GM12874 (cell line): ENCODE data around the gene TRIM10.

Experiments
- TF ChIP-seq, protein P1 (sequence below): IDR thresholded peaks from 2 replicates; pipeline ENCODE4 v1.5.1; 2011; ENCODE audit warnings: low read depth, mild to moderate bottlenecking, control low read depth, low read length, moderate library complexity; ENCODE audit not compliant: insufficient read depth

The TRIM10 gene

DNA sequence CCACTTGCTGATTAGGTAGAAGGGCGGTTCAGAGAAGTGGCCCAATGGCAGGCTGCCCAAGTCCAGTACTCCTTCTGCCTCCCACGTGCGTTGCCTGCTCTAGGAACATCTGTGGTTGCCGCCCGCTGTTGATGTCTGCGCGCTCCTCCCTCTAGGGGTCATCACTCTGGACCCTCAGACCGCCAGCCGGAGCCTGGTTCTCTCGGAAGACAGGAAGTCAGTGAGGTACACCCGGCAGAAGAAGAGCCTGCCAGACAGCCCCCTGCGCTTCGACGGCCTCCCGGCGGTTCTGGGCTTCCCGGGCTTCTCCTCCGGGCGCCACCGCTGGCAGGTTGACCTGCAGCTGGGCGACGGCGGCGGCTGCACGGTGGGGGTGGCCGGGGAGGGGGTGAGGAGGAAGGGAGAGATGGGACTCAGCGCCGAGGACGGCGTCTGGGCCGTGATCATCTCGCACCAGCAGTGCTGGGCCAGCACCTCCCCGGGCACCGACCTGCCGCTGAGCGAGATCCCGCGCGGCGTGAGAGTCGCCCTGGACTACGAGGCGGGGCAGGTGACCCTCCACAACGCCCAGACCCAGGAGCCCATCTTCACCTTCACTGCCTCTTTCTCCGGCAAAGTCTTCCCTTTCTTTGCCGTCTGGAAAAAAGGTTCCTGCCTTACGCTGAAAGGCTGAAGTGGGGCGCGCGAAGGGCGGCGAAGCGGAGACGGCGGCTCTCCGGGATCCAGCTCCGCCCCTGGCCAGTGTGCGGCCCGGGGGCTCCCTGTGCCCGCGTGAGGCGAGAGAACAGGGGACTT lies 10.9 kb upstream of the TRIM10 start:
- TF ChIP-seq, protein P1, sequence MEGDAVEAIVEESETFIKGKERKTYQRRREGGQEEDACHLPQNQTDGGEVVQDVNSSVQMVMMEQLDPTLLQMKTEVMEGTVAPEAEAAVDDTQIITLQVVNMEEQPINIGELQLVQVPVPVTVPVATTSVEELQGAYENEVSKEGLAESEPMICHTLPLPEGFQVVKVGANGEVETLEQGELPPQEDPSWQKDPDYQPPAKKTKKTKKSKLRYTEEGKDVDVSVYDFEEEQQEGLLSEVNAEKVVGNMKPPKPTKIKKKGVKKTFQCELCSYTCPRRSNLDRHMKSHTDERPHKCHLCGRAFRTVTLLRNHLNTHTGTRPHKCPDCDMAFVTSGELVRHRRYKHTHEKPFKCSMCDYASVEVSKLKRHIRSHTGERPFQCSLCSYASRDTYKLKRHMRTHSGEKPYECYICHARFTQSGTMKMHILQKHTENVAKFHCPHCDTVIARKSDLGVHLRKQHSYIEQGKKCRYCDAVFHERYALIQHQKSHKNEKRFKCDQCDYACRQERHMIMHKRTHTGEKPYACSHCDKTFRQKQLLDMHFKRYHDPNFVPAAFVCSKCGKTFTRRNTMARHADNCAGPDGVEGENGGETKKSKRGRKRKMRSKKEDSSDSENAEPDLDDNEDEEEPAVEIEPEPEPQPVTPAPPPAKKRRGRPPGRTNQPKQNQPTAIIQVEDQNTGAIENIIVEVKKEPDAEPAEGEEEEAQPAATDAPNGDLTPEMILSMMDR = no peak

DNA sequence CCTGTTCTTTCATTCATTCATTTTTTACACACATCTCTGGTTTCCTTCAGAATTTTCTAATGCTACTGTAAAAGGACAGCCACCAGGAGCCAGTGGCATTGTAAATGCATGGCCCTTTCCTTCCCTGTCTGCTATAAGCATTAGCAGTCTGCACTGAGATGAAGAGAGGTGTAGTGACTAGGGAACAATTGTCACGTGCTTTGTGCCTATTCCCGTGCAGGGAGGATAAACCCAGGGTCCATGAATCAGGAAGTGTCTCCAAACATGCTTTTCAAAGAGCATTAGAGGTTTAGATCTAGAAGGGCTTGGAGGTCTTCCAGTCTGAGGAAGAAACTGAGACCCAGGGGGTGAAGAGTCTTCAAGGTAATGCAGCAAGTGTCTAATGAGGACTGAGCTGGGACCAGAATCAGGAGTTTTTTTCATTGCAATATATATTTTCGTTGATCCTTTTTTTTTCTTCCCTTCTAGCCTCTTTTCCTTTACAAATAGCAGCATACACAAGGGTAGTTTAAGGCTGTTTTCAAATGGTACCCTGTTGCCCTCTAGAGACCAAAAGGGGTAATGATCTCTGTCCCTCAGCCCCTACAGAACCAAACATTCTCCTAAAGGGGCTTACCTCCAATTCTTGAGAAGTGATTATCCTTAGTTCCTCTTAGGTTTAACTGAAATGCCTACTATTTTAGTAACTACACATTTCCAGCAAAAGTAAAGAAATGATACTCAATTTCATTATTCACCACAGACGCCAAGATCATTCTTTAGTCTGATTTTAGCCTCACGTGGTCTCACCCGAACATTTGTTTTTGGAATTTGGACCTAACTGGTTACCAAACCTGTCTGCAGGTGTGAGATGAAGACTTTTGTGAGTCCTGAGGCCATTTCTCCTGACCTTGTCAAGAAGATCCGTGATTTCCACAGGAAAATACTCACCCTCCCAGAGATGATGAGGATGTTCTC lies 8.9 kb upstream of the TRIM10 start:
- TF ChIP-seq, protein P1 = peak; percentile 74

DNA sequence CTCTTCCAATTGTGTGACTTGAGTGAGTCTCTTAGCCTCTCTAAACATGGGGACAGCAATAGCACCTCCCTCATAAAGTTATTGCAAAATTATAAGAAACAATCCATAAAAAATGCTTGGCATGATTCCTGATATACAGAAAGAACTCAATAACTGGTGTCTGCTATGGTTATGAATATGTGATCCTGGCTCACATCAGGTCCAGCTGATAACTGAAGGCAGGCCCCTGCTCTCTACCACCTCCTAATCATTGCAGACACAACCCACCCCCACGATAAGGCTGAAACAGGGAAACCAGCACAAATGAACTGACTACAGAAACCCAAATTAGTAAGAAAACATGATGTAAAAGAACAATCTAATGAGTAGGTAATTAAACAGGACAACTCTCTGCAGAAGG lies 7.7 kb upstream of the TRIM10 start:
- TF ChIP-seq, protein P1 = no peak

DNA sequence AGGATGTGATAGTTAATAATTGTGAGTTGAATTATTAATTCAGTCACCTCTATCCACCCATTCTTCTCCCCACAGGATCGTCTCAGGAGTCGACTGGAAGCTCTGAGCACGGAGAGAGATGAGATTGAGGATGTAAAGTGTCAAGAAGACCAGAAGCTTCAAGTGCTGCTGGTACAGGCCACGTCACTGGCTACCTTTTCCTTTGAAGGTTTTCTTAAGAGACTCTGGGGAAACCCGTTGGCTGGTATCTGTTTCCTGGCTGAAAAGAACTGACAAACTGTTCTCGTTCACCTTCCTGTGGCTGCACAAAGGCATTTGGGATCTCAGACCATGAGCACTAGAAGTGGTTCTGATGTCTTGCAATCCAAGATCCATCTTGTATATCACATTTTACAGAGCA lies 6.1 kb upstream of the TRIM10 start:
- TF ChIP-seq, protein P1 = no peak

DNA sequence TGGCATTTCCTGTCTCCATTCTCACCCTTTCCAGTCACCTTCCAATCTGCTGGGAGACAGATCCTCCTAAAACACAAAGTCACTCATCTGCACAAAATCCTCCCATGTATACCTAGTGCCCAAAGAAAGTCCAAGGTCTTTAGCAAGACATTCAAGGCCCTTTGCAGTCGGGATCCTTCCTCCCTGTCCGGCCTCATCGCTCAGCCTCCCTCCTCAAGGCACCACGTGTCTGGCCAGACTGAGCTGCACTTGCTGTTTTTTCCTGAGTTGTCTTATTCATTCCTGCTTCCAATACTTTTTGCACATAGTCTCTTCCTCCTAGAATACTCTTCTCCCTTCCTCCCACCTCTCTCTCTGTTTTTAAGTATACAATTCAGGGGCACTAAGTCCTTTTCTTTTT lies 3.7 kb upstream of the TRIM10 start:
- TF ChIP-seq, protein P1 = no peak

DNA sequence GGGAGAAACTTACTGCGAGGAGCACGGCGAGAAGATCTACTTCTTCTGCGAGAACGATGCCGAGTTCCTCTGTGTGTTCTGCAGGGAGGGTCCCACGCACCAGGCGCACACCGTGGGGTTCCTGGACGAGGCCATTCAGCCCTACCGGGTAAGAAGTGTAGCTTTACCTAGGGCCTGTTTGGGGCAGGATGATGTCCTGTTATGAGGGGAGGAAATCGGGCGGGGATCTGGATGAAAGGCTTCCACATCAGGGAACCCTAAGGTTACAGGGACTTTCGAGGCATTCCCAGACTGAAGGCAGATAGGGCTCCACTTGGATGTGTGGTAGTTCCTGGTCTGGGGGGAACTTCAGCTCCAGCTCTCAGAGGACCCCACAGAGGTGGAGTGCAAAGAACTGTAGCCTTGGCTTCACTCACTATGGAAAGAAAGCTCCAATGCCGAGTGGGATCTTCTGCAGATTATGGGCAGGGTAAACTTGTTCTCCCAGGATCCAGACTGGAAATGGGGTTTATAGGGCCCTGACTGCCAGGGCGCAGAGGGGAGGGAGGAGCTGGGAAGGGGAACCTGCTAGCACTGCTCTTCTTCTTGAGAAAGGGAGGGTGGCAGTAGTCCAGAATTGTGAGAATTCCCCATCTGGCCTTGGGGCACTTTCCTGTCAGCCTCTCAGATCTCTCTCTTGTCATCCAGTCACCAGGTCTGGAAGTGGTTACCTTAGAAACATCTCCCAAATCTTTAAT lies 3.1 kb upstream of the TRIM10 start:
- TF ChIP-seq, protein P1 = no peak
